GM19468 (cell line): ENCODE data around the gene RABAC1.
"Not testable (repeated sequence)": the region's sequence is repeated elsewhere in the genome, so short reads cannot be mapped to it uniquely, and the experiment has no call there.

Source experiments
- ATAC-seq: cut with Tn5 transposase; IDR thresholded peaks from one replicate; pipeline ENCODE4 v1.9.1; 2021; ENCODE audit warnings: mild to moderate bottlenecking, moderate library complexity, moderate number of reproducible peaks; ENCODE audit not compliant: unreplicated experiment; ENCODE audit errors: extremely low read depth

Gene RABAC1, protein sequence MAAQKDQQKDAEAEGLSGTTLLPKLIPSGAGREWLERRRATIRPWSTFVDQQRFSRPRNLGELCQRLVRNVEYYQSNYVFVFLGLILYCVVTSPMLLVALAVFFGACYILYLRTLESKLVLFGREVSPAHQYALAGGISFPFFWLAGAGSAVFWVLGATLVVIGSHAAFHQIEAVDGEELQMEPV

DNA sequence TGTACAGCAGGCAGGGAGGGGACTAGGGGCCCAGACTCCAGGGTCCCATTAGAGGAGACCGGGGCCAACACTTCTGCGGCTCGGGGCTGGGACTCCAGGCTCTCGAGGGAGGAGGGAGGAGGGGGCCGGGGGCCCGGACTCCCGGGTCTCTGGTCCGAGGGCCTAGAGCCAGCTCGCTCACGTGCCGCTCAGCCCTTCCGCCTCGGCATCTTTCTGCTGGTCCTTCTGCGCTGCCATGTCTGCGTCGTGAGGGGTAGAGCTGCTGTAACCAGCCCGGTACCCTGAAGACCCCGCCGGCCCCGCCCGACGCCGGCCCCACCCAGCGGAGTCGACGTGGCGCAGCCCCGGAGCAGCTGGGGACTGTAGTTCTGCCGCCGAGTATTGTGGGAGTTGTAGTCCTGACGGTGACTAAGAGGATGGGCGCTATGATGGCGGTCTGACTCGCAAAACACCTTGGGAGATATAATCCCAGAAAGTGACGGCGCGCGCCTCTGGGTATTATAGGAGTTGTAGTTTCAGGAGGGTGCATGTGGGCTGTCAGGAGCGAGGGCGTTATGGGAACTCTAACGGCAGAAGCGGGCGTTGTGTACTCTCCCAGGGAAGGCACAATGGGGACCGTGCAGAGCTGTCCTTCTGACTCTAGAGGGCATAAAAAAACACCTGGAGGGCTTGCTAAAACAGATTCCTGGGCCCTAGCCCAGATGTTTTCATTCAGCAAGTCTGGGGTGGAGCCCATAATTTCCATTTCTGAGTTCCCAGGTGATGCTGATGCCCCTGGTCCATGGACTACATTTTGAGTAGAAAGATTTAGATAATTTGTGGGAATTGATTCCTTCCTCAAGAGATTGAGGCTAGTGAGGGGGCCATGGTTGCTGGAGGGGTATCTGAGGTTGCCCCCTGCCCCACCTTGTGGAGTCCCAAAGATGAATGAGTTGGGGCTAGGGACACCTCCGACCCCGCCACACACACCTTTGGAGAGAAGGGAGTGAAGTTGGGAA, at the start of gene RABAC1:
Gene RABAC1 (minus strand): TSS at position 266 of the 998 bp plus-strand sequence. CDS start 29 bp downstream, at position 237.
- peak; percentile 60 for ATAC-seq

DNA sequence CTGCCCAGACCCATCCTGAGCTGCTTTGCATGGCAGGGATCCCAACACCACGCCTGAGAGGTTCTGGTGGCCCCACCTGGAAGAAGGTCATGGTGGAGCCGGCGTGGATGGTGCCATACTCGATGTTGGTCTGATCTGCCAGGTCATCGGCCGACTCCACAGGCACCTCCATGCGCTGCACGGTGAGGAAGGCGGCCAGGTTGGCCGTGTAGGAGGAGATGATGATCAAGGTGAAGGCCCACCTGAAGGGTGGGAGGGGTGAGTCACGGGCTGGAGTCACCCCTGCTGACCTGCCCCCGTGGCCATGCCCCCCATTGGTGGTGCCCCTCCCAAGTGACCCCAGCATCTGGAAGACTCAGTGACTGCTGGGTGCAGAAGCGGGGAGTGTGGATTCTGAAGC, 47.4 kb upstream of the RABAC1 start:
- ATAC-seq, result no peak

DNA sequence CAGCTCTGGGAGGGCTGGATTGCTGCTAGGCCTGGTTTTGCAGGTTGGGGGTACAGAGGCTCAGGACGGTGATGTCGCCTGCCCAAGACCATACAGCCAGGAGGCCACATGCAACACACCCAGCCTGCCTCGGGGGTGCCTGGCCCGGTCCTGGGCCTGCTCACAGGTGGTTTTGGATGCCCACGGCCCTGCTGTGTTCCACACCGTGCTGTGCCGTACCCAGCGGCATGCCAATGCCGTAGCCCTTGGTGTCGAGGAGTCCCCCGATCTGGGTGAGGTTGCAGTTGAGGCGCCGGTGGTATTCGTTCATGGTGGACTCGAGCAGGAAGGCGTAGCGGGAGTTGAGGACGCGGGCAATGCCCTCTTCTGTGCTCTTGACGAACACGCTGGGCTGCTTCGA, 46.4 kb upstream of the RABAC1 start:
- ATAC-seq, result no peak

DNA sequence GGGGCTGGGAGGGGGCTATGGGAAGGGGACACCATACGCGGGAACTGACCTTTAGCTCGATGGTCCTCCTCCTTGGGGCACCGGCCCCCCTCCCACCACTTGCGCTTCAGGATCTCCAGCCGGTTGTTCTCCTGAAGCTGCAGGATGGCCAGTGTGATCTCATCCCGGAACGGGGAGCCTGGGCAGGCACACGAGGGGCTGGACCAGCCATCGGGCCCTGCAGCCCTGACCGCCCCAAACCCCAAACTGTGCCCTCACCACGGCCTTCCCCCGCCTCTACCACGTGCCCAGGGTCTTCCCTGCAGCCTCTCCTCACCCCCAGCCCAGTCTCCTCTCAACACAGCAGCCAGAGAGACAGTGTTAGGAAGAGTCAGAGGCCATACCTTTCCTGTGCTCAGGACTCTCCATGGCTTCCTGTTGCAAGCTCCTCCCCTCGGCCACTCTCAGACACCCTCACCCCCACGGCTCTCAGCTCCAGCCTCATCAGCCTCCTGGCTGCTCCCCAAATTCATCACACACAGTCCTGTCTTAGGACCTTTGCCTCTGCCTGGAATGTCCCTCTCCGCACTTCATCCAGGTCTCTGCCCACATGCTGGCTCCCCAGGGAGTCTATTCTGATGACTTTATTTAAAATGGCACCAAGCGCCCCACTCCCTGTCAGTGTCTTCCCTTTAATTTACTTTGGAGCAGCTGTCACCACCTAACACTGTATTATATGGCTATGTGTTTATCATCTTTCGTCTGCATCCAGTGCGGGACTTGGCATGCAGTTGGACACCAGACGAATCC, 44.6 kb upstream of the RABAC1 start:
- no peak for ATAC-seq

DNA sequence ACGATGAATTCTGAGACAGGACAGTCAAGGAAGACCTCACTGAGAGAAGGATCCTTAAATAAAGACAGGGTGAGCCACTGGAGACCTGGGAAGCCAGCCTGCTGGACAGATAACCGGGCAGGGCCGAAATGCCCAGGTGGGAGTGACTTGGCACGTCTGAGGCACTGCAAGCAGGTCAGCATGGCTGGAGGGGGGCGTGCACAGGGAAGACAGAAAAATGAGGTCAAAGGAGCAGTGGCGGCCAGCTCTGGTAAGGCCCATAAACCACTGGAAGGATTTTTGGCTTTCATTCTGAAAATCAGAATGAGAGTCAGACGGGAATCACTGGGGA, 40.7 kb upstream of the RABAC1 start:
- ATAC-seq, result no peak

- ATAC-seq, result no peak
These were observed 40.2 kb upstream of the RABAC1 start for GRCh38 chr19:41999071-41999877.

- no peak for ATAC-seq
These were observed 39.3 kb upstream of the RABAC1 start for GRCh38 chr19:41998246-41999020.

- ATAC-seq, result no peak
These were observed 38.7 kb upstream of the RABAC1 start for GRCh38 chr19:41997851-41998229.

GRCh38 chr19:41997121-41997850, 38.2 kb upstream of the RABAC1 start:
- ATAC-seq, result no peak

DNA sequence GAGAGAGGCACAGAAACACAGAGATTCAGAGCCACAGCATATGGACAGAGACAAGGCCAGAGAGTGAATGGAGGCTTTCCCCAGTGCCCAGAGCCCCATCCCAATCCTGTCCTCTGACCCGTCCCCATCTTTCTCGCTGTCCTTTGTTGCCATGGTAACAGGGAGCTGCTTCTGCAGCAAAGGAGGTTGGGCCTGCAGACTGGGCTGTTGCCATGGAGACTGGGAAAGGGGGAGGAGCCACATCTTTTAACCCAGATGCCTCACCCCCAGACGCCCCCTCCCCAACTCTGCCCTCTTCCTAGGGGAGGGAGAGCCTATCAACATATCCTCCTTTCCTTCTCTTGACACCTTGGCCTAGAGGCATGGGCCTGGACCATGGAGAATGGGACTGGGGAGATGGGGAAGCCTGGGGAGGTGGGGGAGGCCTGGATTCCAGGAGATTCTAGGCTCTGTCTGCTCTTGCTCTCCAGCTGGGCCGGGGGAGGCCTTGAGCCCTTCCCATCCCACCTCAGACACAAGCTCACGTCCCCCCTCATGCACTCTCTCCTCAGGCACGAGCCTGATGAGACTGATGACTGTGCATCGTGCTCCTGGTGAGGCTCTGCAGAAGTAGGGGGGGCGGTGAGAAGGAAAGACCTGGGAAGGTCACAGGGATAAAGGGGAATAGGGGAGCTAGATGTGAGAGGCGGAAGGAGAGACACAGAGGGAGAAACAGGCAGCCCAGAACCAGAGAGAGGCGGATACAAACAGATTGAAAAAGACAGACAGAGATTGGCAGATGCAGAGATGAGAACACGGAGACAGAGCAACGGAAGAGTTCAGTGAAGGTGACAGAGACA, 37.1 kb upstream of the RABAC1 start:
- ATAC-seq, result no peak

- ATAC-seq, result no peak
These were observed 36.2 kb upstream of the RABAC1 start for GRCh38 chr19:41994994-41995958.

GRCh38 chr19:41994521-41994971, 35.4 kb upstream of the RABAC1 start:
- ATAC-seq, result no peak

- ATAC-seq, result no peak
These were observed 34.7 kb upstream of the RABAC1 start, which contains the start of gene ATP1A3 for GRCh38 chr19:41993612-41994483. Gene ATP1A3, minus strand, starts transcription at chr19:41994230. Its CDS starts 154 bp downstream, at chr19:41994076.

DNA sequence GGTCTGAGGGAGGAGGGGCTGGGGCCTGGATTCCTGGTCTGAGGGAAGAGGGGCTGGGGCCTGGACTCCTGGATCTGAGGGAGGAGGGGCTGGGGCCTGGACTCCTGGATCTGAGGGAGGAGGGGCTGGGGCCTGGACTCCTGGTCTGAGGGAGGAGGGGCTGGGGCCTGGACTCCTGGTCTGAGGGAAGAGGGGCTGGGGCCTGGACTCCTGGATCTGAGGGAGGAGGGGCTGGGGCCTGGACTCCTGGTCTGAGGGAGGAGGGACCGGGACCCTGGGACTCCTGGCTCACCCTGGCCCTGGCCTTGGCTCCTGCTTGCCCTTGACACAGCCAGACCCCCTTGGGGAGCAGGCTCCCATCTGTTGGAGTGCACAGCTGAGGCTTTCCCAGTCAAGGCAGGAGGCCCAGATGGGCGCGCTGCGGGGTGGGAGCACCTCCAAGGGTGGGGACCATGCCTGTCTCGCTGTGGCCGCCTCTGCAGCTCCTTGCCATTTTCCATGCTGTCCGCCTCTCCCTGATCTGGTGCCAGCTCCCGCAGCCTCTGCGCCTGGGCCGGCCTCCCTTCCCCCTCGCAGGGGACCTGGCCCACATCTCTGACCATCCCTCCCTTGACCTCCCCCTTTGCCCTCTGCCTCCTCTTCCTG, 32.9 kb upstream of the RABAC1 start:
- ATAC-seq, result not testable (repeated sequence)

- no peak for ATAC-seq
These were observed 31.9 kb upstream of the RABAC1 start for GRCh38 chr19:41991025-41991424.
